H1 (cell line): ENCODE data around the gene PDE8B. TPM values are rescaled to one million over a fixed set of nuclear protein-coding genes. Genes with fewer than 3 reads are reported as not detected.

Experiments used
- EP300 ChIP-seq, 2 experiments: IDR thresholded peaks; 1 replicate in 1 of 2; 2 replicates in 1 of 2; pipeline ENCODE4 v1.6.1; 2011 to 2012; ENCODE audit warnings: low read depth in 2 of 2, low read length in 2 of 2, mild to moderate bottlenecking in 2 of 2, borderline replicate concordance in 1 of 2, inconsistent platforms in 1 of 2, moderate library complexity in 1 of 2
- GTF2F1 ChIP-seq: IDR thresholded peaks from 2 replicates; pipeline ENCODE4 v1.6.1; 2012; ENCODE audit warnings: low read depth, low read length, improper control_type of control experiment, borderline replicate concordance
- NRF1 ChIP-seq: IDR thresholded peaks from 2 replicates; pipeline ENCODE4 v1.6.1; 2011; ENCODE audit warnings: mild to moderate bottlenecking, low read depth, low read length, improper control_type of control experiment
- SAP30 ChIP-seq: fragments of 300-600 bp; sonication (generic); IDR thresholded peaks from 2 replicates; pipeline ENCODE4 v1.7.1; 2012; ENCODE audit warnings: low read length, moderate library complexity, mild to moderate bottlenecking, inconsistent platforms; ENCODE audit not compliant: insufficient read depth, insufficient replicate concordance
- SRF ChIP-seq: IDR thresholded peaks from 2 replicates; pipeline ENCODE4 v1.6.1; 2011; ENCODE audit warnings: mild to moderate bottlenecking, low read depth, low read length, moderate library complexity
- TAF7 ChIP-seq: optimal IDR thresholded peaks from 2 replicates; pipeline ENCODE3; 2011; ENCODE audit warnings: low read depth, mild to moderate bottlenecking, inconsistent platforms, low read length, moderate library complexity, borderline replicate concordance
- TEAD4 ChIP-seq: IDR thresholded peaks from 2 replicates; pipeline ENCODE4 v1.6.1; 2012; ENCODE audit warnings: low read depth, low read length, inconsistent platforms, mixed read lengths
- polyA plus RNA-seq, 7 experiments: library from polyadenylated mRNA; depleted of rRNA in 3 of 7; stranded (reverse) in 5 of 7; unstranded in 2 of 7; fragments of >200 nt in 5 of 7; fragments of 200-250 nt in 2 of 7; gene quantifications; 1 replicate in 5 of 7; 2 replicates in 1 of 7; 4 replicates in 1 of 7; pipeline versions ENCODE4 v1.2.1 to v1.2.3, GENCODE V29; 2011 to 2013; ENCODE audit warnings: missing spikeins in 2 of 7, mixed read lengths in 2 of 7
- total RNA-seq: library from RNA; stranded (reverse); fragmentation: NEBNext Ultra II Directional; extraction: Animal tissue kit (Norgen Biotek cat#: 25700); gene quantifications from 2 replicates; pipeline ENCODE4 v1.2.1, GENCODE V29; 2021
- TF ChIP-seq, protein P1 (sequence below): IDR thresholded peaks from 2 replicates; pipeline ENCODE4 v1.6.1; 2012; ENCODE audit warnings: low read length, inconsistent platforms

Gene PDE8B
- total and polyA plus RNA-seq, 2 of the 8 experiments (the other 6 are each of a cell fraction or from before 2014, with no cell fraction given) = 0.32 to 1.1 TPM

DNA sequence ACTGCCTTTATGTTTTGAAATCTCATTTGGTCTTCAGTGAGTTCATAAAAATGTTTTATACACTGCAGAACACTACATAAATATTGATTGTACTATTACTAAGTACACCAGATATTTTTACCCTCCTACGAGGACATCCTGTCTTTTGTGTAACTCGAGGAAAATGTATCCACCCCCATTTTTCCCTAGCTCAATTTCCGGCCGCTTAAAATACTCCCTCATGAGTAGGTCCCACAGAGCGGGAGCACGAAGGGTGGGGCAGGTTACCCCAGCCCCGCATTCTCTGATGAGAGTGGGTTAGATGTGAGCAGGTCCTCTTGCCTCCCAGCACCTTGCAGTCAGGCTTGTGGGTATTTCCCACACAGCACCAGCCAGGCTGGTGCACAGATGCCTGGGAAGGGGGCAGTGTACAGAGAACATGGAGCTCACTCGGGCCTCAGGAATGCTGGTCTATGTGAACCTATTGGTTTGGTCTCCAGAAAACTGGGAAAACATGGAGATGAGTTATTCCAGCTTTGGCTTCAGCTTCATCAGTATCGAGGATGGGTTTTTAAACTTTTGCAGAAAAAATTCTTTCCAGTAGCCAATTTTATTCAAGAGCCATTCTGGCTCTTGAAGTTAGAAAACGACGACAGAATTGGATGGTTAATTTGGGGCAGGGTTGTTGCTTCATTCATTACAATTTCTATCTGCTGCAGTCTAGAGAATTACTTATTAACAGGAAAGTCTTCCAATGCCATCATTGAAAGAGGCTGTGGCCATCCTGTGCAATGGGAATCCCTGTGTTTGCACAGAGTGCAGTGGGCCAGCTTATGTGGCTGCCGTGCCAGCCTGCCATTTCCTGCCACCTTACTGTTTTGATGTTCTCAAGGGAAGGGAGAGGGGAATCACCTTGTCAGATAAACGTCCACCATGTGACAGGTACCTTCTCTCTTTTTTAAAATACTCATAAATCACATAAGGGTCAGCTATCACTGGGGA, 208.4 kb downstream of the PDE8B start (continued):
- TF ChIP-seq SRF (no peak), SAP30 (no peak), GTF2F1 (no peak), EP300 (IDR thresholded peaks at IDR 0.05; ENCODE audit: borderline replicate concordance in 1 of 2, low read depth in 2 of 2, low read length in 2 of 2) (no peak), TAF7 (no peak), TEAD4 (no peak), NRF1 (no peak)
- TF ChIP-seq, protein P1, sequence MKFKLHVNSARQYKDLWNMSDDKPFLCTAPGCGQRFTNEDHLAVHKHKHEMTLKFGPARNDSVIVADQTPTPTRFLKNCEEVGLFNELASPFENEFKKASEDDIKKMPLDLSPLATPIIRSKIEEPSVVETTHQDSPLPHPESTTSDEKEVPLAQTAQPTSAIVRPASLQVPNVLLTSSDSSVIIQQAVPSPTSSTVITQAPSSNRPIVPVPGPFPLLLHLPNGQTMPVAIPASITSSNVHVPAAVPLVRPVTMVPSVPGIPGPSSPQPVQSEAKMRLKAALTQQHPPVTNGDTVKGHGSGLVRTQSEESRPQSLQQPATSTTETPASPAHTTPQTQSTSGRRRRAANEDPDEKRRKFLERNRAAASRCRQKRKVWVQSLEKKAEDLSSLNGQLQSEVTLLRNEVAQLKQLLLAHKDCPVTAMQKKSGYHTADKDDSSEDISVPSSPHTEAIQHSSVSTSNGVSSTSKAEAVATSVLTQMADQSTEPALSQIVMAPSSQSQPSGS = no peak
